ENCODE data around the gene TM2D3.

DNA sequence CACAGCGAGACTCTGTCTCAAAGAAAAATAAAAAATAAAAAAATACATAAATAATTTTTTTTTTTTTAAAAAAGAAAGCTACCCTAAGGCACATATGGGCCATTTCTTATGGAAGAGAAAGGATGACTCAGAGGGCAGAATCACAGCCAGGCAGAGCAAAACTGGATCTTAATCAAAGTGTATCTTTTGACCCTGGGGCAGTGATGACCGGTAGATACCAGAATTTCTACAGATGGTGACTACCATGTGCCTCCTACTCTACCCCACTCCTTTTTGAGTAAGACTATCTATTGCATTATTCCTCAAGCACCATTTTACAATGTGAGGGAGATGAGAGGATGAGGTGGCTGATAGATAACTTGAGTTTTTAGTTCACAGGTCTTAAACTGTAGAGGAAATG, 46.1 kb upstream of the TM2D3 start:
- TF ChIP-seq EZH2 (IDR thresholded peaks at IDR 0.05; ENCODE audit: borderline replicate concordance, low read depth, low read length, severe bottlenecking) = no peak
- TF ChIP-seq, protein P1, sequence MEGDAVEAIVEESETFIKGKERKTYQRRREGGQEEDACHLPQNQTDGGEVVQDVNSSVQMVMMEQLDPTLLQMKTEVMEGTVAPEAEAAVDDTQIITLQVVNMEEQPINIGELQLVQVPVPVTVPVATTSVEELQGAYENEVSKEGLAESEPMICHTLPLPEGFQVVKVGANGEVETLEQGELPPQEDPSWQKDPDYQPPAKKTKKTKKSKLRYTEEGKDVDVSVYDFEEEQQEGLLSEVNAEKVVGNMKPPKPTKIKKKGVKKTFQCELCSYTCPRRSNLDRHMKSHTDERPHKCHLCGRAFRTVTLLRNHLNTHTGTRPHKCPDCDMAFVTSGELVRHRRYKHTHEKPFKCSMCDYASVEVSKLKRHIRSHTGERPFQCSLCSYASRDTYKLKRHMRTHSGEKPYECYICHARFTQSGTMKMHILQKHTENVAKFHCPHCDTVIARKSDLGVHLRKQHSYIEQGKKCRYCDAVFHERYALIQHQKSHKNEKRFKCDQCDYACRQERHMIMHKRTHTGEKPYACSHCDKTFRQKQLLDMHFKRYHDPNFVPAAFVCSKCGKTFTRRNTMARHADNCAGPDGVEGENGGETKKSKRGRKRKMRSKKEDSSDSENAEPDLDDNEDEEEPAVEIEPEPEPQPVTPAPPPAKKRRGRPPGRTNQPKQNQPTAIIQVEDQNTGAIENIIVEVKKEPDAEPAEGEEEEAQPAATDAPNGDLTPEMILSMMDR (IDR thresholded peaks at IDR 0.05; ENCODE audit: borderline replicate concordance, extremely low read depth, low read length, poor library complexity, severe bottlenecking) = no peak

All from DND-41 (cell line).